HUDEP-2 (cell line): Measurements from ENCODE around the gene SLC27A2.

ENCODE experiments used
- DNase-seq, 76 experiments: peaks; one replicate each; lab custom pipeline; 2025; ENCODE audit not compliant: unreplicated experiment in 76 of 76; lab: John Stamatoyannopoulos, UW

The SLC27A2 gene

DNA sequence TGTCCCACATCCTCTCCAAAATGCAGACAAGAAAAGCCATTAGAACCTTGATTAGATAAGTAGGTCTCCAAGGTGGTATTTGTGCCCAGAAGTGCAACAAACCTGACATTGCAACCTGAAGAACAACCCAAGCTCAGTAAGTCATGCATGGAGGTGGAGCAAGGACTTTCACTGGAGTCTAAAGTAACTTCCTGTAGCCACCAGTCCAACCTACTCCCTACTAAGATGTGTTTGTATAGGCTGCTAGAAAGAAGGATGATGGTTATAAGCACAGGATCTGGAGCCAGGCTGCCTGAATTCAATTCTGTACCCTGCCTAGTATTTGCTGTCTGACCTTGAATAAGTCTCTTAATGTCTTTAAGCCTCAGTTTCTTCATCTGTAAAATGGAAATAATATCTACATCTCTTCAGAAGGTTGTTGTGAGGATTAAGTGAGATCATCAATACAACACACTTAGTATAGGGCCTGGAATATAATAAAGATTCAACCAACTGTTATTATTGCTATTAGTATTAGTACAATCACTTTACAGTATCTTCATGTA is 51.3 kb downstream of the SLC27A2 start:
- DNase-seq = no peak

DNA sequence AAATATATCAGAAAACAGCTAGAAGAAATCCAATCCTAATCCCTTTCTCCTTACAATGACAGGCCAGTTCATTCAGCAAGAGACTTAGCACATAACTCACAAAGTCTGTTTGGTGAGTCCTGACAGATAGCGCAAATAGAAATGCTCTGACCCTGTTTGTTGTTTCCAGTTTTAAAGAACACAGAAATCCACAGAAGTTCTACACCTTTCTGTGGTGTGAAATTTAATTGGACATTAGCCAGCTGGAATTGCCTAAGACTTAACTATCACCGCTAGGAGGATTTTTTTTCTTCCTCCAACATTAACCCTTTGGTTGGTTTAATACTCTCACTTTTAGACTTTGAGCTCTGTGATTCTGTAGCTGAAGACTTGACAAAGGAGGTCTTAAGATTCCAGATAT is 52.8 kb downstream of the SLC27A2 start:
- no peak for DNase-seq

DNA sequence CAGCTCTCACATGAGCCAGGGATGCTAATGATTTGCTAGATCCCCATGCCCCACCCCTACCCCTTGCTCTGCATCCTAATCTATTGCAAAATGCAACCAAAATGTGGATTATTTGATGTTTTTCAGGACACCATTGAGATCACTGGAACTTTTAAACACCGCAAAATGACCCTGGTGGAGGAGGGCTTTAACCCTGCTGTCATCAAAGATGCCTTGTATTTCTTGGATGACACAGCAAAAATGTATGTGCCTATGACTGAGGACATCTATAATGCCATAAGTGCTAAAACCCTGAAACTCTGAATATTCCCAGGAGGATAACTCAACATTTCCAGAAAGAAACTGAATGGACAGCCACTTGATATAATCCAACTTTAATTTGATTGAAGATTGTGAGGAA is 53.8 kb downstream of the SLC27A2 start:
- DNase-seq = no peak

DNA sequence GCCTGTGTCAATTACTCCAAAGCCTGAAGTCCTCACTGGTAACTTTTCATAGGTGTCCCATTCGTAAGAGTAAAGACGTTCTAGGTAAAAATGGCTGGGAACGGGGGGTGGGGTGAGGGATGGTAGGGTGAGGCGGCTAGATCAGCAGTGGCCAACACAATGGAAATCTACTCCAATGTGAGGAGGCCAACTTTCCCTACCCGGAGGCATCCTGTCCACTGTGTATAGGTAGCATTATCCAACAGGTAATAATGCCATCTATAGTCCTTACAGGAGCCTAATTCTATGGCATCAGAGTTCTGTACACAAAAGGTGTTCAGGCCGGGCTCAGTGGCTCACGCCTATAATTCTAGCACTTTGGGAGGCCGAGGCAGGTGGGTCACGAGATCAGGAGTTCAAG is 54.4 kb downstream of the SLC27A2 start:
- DNase-seq = no peak

DNA sequence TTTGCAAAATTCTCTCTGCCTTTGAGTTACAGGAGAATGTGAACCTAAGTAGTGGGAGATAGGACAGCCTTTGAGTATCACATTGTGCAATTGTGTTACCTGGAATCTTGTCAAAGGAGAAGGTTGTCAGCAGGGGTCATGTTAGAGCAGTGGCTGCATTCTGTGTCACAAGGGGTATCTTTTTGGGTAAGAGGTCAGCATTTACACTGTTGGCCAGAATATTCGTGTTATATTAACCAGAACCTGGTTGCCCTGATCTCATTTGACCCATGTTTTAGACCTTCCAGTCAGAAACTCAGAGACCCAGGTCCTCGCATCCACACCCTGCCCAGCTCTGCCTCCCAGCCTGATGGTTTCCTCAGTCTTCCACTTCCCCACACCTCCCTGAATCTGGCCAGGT is 56.3 kb downstream of the SLC27A2 start:
- DNase-seq = no peak

DNA sequence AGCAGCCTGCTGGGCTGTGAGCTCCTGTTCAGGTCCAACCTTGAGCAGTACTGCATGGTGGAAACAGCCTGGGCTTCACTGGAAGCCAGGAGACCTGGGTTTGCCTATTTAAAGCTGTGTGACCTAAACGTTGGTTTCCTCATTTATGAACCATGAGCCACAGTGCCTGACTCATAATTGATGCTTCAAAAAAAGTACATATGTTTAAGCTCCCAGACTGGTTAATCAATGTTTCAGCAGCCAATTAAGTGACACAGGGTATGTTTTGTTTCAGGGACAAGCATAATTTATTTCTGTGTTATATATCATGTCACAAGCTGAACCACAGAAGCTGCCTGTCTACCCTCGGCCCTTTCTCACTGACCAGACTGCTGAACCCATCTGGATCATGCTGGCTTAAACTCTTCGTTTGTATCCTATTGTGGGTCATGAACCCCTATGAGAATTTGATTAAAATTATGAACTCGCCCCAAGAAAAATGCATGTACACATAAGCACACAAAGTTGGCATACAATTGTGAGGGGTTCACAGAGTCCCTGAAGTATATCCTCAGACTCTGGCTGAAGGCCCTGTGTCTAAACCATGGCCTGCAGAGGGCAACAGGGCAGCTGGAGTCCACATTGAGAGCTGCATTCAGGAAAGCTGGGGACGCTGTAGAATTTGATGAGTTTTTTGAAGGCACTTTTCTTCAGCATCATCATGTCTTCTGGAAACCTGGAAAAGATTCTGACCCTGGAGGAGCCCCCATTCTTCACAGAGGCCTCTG is 59.9 kb downstream of the SLC27A2 start:
- peak in 5 of 76 experiments; percentile 4 to 39 (median 14) for DNase-seq

DNA sequence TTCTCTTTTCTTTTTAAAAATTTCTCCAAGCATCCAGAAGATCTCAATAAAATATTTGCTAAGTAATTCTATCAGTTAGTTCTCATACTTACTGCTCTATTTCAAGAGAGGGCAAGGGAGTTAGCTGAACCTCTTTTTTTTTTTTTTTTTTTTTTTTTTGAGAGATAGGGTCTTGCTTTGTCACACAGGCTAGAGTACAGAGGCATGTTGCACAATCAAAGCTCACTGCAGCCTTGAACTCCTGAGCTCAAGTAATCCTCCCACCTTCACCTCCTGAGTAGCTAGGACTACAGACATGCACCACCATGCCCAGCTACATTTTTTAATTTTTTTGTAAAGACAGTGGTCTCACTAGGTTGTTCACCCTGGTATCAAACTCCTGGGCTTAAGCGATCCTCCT is 62.2 kb downstream of the SLC27A2 start:
- DNase-seq = no peak

DNA sequence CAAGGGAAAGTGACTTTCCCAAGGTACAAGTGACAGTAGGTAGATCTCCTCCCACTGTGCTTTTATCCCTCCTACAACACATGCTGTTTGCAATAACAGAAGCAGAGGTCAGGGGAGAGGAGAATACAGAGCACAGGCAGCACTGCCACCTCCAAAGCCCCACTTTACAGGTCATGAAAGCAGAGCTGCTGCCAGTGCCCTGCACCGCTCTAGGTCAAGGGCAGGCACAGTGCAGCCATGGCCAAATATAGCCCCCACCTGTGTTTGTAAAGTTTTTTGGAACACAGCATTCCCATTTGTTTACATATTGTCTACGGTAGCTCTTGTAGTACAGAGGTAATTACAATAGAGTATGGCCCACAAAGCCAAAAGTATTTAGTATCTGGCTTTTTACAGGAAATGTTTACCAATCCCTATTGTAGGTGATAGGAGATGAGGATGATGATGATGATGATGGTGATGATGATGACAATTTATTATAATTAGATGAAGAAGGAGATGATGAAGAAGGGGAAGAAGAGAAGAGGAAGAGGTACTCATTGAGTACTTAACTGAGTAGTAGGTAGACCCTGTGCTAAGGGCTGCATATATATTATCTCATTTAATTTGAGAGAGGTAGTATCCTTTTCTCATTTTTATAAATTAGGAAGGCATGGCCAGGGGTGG is 63.1 kb downstream of the SLC27A2 start:
- no peak for DNase-seq

DNA sequence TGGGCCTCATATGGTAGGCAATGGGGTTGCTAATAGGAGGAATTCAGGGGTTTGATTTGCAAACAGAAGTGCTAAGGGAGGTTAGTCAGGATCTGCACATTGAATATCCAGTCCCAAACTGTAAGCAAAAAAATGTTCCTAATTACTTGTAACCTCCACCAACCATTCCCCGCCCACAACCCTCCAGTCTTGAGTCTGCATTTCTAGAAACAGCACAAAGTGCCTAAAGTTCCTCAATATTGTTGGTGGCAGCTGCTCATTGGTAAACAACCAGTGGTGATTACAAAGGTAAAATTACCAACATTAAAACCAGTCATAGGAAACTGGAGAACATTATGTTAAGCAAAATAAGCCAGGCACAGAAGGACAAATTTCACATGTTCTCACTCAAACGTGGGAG is 64.6 kb downstream of the SLC27A2 start:
- DNase-seq = no peak

DNA sequence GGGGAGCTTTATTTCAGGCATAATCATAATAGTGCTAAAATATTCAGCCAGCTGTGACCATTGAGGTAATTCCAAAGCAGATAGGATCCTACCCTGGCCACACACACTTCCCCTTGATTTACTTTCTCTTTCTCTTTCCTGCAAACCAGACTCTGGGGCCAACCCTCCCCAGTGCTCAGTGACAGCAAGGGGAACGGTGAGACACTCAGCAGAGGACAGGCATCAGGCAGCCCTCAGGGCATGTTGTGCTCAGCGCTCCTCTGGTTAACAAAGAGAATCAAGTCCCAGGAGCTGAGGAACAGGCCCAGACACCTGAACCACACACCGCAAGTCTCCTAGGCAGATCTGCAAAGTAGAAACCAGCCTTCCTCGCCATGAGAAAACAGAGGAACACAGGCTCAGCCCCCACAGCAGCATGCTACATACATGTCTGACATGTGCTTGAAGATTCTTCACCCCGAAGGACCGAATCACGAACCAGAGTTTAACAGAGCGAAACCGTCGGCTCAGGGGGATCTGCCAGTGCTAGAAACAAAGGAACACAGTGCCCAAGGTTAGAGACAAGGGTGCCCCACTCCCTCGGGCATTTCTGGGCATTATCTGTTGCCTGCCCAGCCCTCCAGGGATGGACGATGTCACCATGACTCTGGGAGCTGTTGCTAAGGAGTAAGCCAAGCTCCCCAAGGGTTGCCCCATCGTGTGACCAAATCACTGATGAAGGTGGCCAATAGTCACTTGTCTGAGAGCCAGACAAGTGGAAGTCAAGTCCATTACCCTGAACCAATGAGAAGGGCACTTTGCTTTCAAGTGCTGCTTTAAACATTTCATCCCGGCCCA is 66.0 kb downstream of the SLC27A2 start:
- peak in 3 of 76 experiments; percentile 10 to 18 (median 16) for DNase-seq

DNA sequence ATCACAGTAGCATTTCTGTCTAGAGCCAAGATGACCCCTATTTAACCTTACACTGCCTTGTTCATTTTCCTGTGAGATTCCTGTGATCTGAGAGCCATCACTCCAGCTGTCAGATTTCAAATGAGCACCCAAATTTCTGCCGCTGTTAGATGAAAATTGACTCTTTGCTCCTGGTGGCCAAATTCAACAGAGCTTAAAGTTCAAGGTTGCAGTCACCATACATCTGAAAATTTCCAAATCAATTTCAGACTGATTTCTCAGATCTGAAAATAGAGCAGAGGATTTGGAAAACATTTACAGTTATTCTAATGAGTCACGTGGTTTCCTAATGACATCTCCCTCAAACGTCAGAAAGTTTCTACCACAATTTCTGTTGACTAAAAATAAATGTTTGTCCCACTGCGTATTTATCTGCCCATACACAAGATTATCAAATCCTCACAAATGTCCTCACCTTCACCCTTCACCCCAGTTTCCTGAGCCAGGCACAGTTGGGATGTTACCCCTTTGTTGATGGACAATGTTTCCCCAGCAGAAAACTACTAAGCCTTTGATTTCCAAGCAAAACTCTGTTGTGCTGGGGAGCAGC is 67.1 kb downstream of the SLC27A2 start:
- no peak for DNase-seq

DNA sequence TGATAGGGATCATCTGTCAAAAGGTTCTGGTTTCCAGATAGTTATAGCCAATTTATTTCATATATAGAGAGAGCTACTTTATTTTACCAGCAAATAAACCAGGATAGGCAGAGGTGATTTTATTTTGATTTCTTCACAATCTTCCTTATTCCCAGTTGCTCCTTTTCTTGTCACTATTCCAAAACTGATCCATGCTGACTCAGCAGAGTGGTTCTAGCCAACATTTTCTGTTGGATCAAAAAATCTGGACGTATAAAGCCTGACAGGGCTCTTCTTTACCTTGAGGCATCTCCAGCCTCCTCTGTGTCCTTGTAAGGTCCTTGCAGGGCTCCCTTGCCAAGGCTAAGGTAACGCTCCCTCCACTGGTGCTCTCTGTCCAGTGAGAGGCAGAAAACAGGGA is 67.7 kb downstream of the SLC27A2 start:
- no peak for DNase-seq

DNA sequence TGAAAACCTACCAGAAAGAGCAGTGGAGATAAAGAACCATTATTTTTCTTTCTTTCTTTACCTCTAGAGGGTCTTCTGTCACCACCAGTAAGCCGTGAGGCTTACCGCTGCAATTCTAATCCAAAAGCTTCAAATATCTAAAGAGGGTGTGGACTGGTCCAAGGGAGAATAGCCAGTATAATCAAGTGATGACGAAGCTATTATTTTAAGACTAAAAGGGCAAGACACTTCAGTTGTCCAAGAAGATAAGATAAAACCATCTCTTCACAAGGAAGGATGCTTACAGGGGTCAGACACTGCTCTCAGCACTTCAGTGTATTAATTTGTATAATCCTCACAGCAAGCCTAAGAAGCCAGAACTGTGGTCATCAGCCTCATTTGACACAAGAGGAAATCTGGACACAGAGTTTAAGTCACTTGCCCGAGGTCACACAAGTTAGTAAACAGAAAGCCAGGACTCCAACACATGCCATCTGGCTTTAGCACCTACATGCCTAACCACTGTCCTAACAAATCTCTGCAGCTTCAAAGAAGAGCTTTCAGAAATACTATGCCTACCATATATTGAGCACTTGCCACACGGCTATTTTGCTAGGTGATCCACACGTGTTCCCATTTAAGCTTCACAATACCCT is 68.9 kb downstream of the SLC27A2 start:
- no peak for DNase-seq

DNA sequence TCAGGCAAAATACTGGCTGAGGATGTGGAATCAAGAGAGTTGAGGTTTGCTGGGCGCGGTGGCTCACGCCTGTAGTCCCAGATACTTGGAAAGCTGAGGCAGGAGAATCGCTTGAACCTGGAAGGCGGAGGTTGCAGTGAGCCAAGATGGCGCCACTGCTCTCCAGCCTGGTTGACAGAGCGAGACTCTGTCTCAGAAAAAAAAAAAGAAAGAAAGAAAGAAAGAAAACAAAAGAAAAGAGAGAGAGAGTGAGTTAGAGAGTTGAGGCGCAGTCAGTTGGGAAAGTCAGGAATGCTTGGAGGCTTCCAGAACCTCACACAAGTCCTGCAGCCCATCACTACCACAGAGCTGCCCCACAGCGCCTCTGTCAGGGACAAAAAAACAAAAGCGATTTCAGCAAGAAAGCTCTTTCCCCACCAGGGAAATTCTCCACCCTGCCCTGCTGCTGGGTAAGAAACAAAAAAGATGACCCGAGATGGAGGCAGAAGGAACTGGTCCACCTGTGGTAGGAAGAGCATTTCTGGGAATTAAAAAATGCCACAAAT is 69.7 kb downstream of the SLC27A2 start:
- DNase-seq = no peak

DNA sequence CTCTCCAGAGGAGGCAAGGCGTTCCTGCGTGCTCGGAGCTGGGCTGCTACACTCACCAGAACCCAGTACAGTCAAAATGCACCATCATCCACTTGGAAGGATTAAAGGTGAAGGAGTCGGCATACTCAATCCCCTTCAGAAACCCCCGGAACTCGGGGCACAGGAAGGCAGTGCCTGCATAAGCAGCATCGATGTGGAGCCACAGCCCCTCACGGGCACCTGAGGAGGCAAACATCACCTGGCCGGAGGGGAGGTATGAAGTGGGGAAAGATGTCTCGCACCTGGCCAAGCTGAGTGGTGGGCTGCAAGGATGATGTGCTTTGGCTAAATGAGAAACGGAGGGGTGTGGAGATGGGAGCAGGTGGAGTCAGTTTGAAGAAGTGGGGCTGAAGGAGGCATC is 70.6 kb downstream of the SLC27A2 start:
- no peak for DNase-seq

DNA sequence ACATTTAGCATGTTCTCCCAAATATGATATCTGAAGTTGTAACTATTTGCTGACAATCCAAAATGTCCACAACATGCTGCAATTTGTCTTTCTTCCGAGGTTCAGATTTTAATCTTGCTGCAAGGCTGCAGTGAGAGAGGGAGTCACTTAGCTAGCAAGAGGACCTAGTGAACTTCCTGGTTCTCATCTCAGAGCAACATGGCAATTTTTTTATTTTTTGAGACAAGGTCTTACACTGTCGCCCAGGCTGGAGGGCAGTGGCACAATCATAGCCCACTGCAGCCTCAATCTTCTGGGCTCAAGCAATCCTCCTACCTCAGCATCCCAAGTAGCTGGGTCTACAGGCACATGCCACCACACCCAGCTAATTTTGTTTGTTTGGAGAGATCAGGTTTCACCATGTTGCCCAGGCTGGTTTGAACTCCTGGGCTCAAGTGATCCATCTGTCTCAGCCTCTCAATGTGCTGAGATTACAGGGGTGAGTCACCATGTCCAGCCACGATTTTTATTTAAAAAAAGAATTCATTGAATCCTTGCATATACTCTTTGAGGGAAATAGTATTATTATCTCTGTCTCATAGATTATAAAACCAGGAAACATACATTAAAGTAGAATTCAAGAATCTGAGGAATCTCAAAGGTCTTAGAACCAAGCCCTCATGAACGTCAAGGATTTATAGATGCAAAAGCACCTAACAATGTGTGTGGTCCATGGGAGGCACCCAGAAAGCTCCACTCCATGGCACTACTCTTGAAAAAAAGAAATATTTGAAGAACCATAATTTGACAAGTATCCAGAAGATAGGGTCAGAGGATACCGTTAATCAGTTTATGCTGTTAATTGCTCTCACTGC is 74.4 kb downstream of the SLC27A2 start:
- DNase-seq = peak in 1 of 76 experiments; percentile 11

DNA sequence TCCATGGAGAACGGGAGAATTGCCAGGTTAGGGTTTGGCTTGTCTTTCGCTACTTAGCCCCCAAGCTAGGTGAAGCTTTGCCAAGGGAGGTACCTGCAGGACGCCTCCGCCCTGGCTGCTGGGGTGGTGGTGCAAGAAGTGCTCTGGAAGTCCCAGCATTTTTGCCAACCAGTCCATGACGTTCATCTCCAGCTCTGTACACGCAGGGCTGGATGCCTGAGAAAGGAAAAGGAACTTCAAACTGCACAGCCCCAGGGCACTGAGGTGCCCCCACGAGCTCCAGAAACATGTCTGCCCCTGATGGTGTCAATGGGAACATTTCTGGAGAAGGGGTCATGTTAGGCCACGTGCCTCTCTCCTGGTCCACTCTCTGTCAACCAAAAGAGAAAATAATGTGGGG is 75.3 kb downstream of the SLC27A2 start:
- DNase-seq = no peak

DNA sequence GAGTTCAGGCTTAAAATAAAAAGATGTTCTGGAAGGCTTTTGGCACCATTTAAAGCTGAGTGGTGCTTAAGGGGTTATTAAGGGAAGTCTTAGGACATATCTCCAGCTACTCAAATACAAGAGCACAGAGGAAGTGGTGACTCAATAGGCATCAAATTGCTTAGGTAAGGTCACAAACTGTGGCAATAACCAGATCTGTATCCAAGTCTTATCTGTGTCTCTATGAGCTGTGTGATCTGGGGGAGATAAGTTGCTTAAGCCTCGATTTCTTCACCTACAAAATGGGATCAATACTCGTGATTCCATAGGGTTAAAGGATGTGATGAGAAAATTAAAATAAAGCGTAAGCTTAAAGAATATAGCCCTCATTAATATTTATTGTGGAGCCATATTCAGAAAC is 75.9 kb downstream of the SLC27A2 start:
- no peak for DNase-seq

DNA sequence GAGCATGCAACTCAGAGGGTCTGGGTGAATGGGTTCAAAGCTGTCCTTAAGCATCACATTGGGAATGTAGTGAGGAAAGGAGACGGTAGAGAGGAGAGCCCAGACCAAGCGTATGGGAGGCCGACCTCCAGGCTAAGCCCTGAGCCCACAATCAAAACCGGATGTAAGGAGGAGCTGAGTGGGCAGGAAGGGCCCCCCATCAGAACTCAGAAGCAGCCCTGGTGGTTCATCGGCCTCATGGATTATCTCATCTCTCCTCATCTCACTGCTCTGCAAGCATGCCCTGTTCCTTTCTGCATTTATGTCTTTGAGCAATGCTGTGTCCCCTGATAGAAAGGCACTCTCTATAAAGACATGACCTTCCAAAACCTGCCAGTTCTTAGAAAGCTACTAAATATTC is 77.3 kb downstream of the SLC27A2 start:
- DNase-seq = no peak
